HCT116 (cell line): ENCODE data around the gene AUTS2.

Experiments used
- ATF3 ChIP-seq: IDR thresholded peaks from 2 replicates; pipeline ENCODE4 v1.6.1; 2012
- CEBPB ChIP-seq: IDR thresholded peaks from 2 replicates; pipeline ENCODE4 v1.6.1; 2012; ENCODE audit warnings: low read depth
- CTCF ChIP-seq, 3 experiments: fragments of 200-600 bp in 1 of 3; sonication (generic) in 1 of 3; IDR thresholded peaks in 2 of 3; conservative IDR thresholded peaks in 1 of 3; 2 replicates each; pipeline ENCODE4 v1.5.1; 2012 to 2017; ENCODE audit warnings: low read depth in 2 of 3, low read length in 2 of 3, antibody characterized with exemption in 1 of 3, borderline replicate concordance in 1 of 3, control low read depth in 1 of 3, mild to moderate bottlenecking in 1 of 3, mixed read lengths in 1 of 3, mixed run types in 1 of 3, moderate library complexity in 1 of 3; ENCODE audit not compliant: insufficient read depth in 1 of 3
- EGR1 ChIP-seq: IDR thresholded peaks from 2 replicates; pipeline ENCODE4 v1.6.1; 2012; ENCODE audit warnings: low read depth
- EZH2phosphoT487 ChIP-seq: fragments of 200-600 bp; IDR thresholded peaks from 2 replicates; pipeline ENCODE4 v1.6.1; 2018; ENCODE audit warnings: antibody characterized with exemption, borderline replicate concordance
- POLR2A ChIP-seq: IDR thresholded peaks from 2 replicates; pipeline ENCODE4 v1.7.0; 2011; ENCODE audit warnings: borderline replicate concordance; ENCODE audit not compliant: insufficient read depth, insufficient read length; ENCODE audit errors: extremely low read depth
- POLR2AphosphoS5 ChIP-seq: IDR thresholded peaks from 2 replicates; pipeline ENCODE4 v1.6.1; 2011; ENCODE audit warnings: mild to moderate bottlenecking, low read depth, low read length, moderate library complexity
- ZNF274 ChIP-seq: fragments of 200-500 bp; sonication (Bioruptor generic); IDR thresholded peaks from 2 replicates; pipeline ENCODE4 v1.6.1; 2014; ENCODE audit warnings: mild to moderate bottlenecking, low read depth, low read length, inconsistent platforms

- TF ChIP-seq CEBPB (no peak), CTCF (IDR thresholded peaks at IDR 0.05 in 2 of 3, conservative IDR thresholded peaks at IDR 0.05 in 1 of 3; ENCODE audit: borderline replicate concordance in 1 of 3, insufficient read depth in 1 of 3, low read depth in 2 of 3, low read length in 2 of 3) (no peak), EGR1 (no peak), POLR2AphosphoS5 (no peak), EZH2phosphoT487 (no peak), POLR2A (no peak), ATF3 (no peak), ZNF274 (no peak)
Observed at GRCh38 chr7:70782796-70783195, 1184.5 kb downstream of the AUTS2 start.
